Measurements from ENCODE around the gene KANSL1.

DNA sequence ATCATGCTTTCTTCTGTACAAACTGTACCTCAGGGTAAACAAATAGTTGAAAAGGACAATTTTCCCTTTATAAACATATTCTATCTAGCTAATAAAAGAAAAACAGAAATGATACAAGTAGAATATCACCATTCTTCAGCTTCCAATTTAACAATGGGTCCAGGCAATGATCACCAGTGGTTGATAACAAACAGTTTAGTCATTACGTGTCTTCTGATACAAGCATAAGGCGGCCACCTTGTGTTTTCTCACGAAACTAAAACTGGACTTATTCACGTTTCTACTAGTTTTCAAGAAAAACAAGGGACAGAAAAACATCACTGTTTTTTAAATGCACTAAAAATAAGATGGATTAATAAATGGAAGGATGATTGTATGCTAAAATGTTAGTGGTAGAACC is 135.9 kb downstream of the KANSL1 start:
- TF ChIP-seq POLR2A (IDR thresholded peaks at IDR 0.05; ENCODE audit: low read depth, low read length): no peak
- TF ChIP-seq POLR2AphosphoS5 (IDR thresholded peaks at IDR 0.05; ENCODE audit: low read depth, low read length): no peak
- TF ChIP-seq TAF1 (IDR thresholded peaks at IDR 0.05; ENCODE audit: borderline replicate concordance, low read depth, low read length): no peak
